Mesenchymal stem cell (in vitro differentiated cells and primary cell): ENCODE measurements around the gene SEC61G.

ENCODE experiments used
- DNase-seq: peaks from one replicate; pipeline ENCODE4 v3.0.0-alpha.2; 2013
- H2AFZ ChIP-seq: one replicate; pipeline ENCODE4 v1.6.1; 2013; ENCODE audit warnings: low read depth, mild to moderate bottlenecking, control low read depth, inconsistent platforms, low read length, moderate library complexity
- H2AK5ac ChIP-seq: 2 replicates; pipeline ENCODE4 v1.6.1; 2013; ENCODE audit warnings: low read length, moderate library complexity, mild to moderate bottlenecking, inconsistent platforms; ENCODE audit not compliant: severe bottlenecking
- H2BK120ac ChIP-seq: one replicate; pipeline ENCODE4 v1.6.1; 2013; ENCODE audit warnings: low read depth, mild to moderate bottlenecking, inconsistent platforms, low read length, moderate library complexity
- H2BK12ac ChIP-seq, 2 experiments: one replicate each; pipeline ENCODE4 v1.6.1; 2013; ENCODE audit warnings: inconsistent platforms in 2 of 2, low read length in 2 of 2, mild to moderate bottlenecking in 2 of 2, moderate library complexity in 2 of 2, control low read depth in 1 of 2
- H2BK15ac ChIP-seq: one replicate; pipeline ENCODE4 v1.6.1; 2013; ENCODE audit warnings: mild to moderate bottlenecking, low read depth, inconsistent platforms; ENCODE audit not compliant: poor library complexity, severe bottlenecking
- H2BK5ac ChIP-seq: 2 replicates; pipeline ENCODE4 v1.6.1; 2013; ENCODE audit warnings: low read depth, mild to moderate bottlenecking, low read length, control low read depth, inconsistent platforms; ENCODE audit not compliant: poor library complexity, severe bottlenecking
- H3K14ac ChIP-seq, 2 experiments: one replicate each; pipeline ENCODE4 v1.6.1; 2013; ENCODE audit warnings: inconsistent platforms in 2 of 2, low read length in 2 of 2, control low read depth in 1 of 2, mild to moderate bottlenecking in 1 of 2, moderate library complexity in 1 of 2
- H3K18ac ChIP-seq, 2 experiments: one replicate each; pipeline ENCODE4 v1.6.1; 2013; ENCODE audit warnings: inconsistent platforms in 2 of 2, low read length in 2 of 2, control low read depth in 1 of 2, low read depth in 1 of 2, mild to moderate bottlenecking in 1 of 2
- H3K23ac ChIP-seq, 2 experiments: one replicate each; pipeline ENCODE4 v1.6.1; 2013; ENCODE audit warnings: inconsistent platforms in 2 of 2, low read length in 2 of 2, mild to moderate bottlenecking in 2 of 2, moderate library complexity in 2 of 2, control low read depth in 1 of 2
- H3K27ac ChIP-seq: 2 replicates; pipeline ENCODE4 v1.5.1; 2013; ENCODE audit warnings: mild to moderate bottlenecking, moderate library complexity, low read length, control low read depth, inconsistent platforms; ENCODE audit not compliant: poor library complexity, severe bottlenecking
- H3K27me3 ChIP-seq, 2 experiments: 2 replicates each; pipeline versions ENCODE4 v1.6.1 to v1.7.0; 2013; ENCODE audit warnings: low read length in 2 of 2, mild to moderate bottlenecking in 2 of 2, moderate library complexity in 2 of 2, control low read depth in 1 of 2, inconsistent platforms in 1 of 2; ENCODE audit not compliant: control insufficient read depth in 1 of 2, insufficient read depth in 1 of 2
- H3K36me3 ChIP-seq, 2 experiments: 2 replicates each; pipeline versions ENCODE4 v1.6.1 to v1.7.0; 2013; ENCODE audit warnings: low read length in 2 of 2, control low read depth in 1 of 2, inconsistent platforms in 1 of 2, low read depth in 1 of 2, mild to moderate bottlenecking in 1 of 2; ENCODE audit not compliant: insufficient read depth in 2 of 2, control insufficient read depth in 1 of 2
- H3K4ac ChIP-seq, 2 experiments: one replicate each; pipeline ENCODE4 v1.6.1; 2013; ENCODE audit warnings: inconsistent platforms in 2 of 2, low read length in 2 of 2, mild to moderate bottlenecking in 2 of 2, moderate library complexity in 2 of 2, control low read depth in 1 of 2, low read depth in 1 of 2
- H3K4me1 ChIP-seq: 2 replicates; pipeline ENCODE4 v1.6.1; 2013; ENCODE audit warnings: low read depth, low read length, control low read depth; ENCODE audit not compliant: control insufficient read depth, insufficient read depth
- H3K4me2 ChIP-seq: 2 replicates; pipeline ENCODE4 v1.6.1; 2013; ENCODE audit warnings: low read length, mild to moderate bottlenecking, inconsistent platforms; ENCODE audit not compliant: poor library complexity, severe bottlenecking
- H3K4me3 ChIP-seq, 2 experiments: 2 replicates each; pipeline versions ENCODE4 v1.5.1 to v1.7.0; 2013; ENCODE audit warnings: low read length in 2 of 2, mild to moderate bottlenecking in 2 of 2, control low read depth in 1 of 2, low read depth in 1 of 2; ENCODE audit not compliant: insufficient read depth in 1 of 2
- H3K79me1 ChIP-seq: replicated peaks from 2 replicates; pipeline ENCODE4 v1.6.1; 2013; ENCODE audit warnings: mild to moderate bottlenecking, control low read depth, low read length, inconsistent platforms; ENCODE audit not compliant: poor library complexity, severe bottlenecking
- H3K9ac ChIP-seq: 2 replicates; pipeline ENCODE4 v1.7.0; 2013; ENCODE audit warnings: mild to moderate bottlenecking, low read length, moderate library complexity
- H3K9me3 ChIP-seq: 2 replicates; pipeline ENCODE4 v1.7.0; 2013; ENCODE audit warnings: mild to moderate bottlenecking, low read length; ENCODE audit not compliant: control insufficient read depth
- H4K8ac ChIP-seq: one replicate; pipeline ENCODE4 v1.6.1; 2013; ENCODE audit warnings: inconsistent platforms, mild to moderate bottlenecking, low read length, moderate library complexity
- H4K91ac ChIP-seq: one replicate; pipeline ENCODE4 v1.6.1; 2013; ENCODE audit warnings: mild to moderate bottlenecking, low read length, inconsistent platforms
- WGBS: methylation state at CpG from one replicate; pipeline ENCODE4 v1.1.7; 2013; ENCODE audit warnings: mixed read lengths; 5-methylcytosine and 5-hydroxymethylcytosine counted together

Gene SEC61G

DNA sequence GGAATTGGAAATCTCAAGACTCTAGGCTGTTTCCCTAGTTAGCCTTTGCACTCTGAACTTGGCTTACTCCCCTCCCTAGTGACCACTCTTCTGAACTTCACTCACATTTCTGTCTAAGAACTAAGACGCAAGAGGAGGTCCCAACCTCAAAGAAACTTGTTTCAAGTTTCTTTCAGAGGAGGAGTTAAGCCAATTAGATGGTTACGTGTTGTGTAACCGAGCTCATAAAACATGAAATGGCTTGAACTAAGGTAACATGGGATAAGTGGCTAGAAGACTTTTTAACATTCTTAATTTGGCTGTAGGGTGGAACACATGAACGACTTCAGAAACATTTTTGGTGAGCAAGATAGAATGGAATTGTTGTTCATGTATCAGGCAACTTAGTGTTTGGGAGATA, 39.5 kb upstream of the SEC61G start:
- no peak overlapping the region for H2AK5ac ChIP-seq
- H3K9me3 ChIP-seq, result no peaks in the 10 kb centered on the region
- no peak overlapping the region for H3K4me2 ChIP-seq
- DNase-seq, result no peak
- H3K4me3 ChIP-seq, result no peak overlapping the region
- H3K36me3 ChIP-seq, result no peaks in the 10 kb centered on the region
- no peak overlapping the region for H3K4ac ChIP-seq
- no peaks in the 10 kb centered on the region for H3K79me1 ChIP-seq
- WGBS, result 90% methylated on average over 4 of the region's 4 CpGs
- peaks cover 0 to 7% of the 10 kb centered on the region in 2 experiments for H3K27me3 ChIP-seq
- H3K23ac ChIP-seq, result no peak overlapping the region
- no peak overlapping the region for H2AFZ ChIP-seq
- H3K18ac ChIP-seq, result no peak overlapping the region
- no peak overlapping the region for H4K8ac ChIP-seq
- H2BK15ac ChIP-seq, result no peak overlapping the region
- H4K91ac ChIP-seq, result no peak overlapping the region
- peaks cover 2% of the 10 kb centered on the region for H3K4me1 ChIP-seq
- no peak overlapping the region for H3K9ac ChIP-seq
- no peak overlapping the region for H2BK5ac ChIP-seq
- H2BK120ac ChIP-seq, result no peak overlapping the region
- H3K27ac ChIP-seq, result no peak overlapping the region
- no peak overlapping the region for H2BK12ac ChIP-seq
- no peak overlapping the region for H3K14ac ChIP-seq

DNA sequence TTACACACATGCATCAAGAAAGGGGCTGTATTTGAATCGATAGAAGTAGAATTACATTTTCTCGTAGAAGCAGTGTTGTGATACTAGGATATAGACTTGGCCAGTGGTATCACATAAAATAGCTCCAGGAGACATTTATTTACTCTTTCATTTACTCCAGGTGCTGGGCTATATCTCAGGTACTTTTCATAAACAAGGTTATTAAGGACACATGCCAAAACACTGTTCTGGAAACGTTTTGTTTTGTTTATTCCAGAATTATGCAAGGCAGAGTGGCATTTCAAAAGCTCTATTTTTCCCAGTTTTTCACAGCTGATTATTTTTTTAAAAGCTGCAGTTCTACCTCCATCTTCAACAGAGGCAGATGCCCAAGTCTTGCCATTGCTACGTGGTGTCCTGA, 37.8 kb upstream of the SEC61G start:
- H3K9me3 ChIP-seq, result no peaks in the 10 kb centered on the region

DNA sequence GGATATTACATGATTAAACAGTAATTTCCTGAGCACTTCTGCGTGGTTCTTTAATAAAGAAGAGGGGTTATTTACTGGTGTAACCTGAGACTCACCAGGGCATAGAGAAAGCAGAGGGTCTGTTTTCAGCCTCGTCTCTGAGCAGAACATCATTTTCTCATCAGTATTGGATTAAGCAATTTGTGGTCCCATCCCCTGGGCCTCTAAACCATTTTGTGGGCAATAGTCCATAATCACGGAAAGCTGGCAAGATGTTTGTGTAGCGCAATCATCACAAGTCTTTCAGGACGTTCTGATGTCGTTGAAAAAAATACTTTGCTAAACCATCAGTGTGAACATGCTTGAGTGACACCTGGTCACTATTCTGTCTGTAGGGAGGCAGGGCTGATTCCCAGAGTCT, 37.1 kb upstream of the SEC61G start:
- DNase-seq, result no peak
- H3K27me3 ChIP-seq, result peaks cover 0 to 7% of the 10 kb centered on the region in 2 experiments
- no peaks in the 10 kb centered on the region for H3K36me3 ChIP-seq
- no peak overlapping the region for H2AK5ac ChIP-seq
- H3K79me1 ChIP-seq, result no peaks in the 10 kb centered on the region
- WGBS, result 81% methylated on average over 6 of the region's 6 CpGs
- H2BK120ac ChIP-seq, result no peak overlapping the region
- H3K9ac ChIP-seq, result no peak overlapping the region
- no peak overlapping the region for H3K4ac ChIP-seq
- no peaks in the 10 kb centered on the region for H3K9me3 ChIP-seq
- H3K18ac ChIP-seq, result no peak overlapping the region
- H2BK5ac ChIP-seq, result no peak overlapping the region
- no peak overlapping the region for H2BK15ac ChIP-seq
- no peak overlapping the region for H3K23ac ChIP-seq
- no peak overlapping the region for H2BK12ac ChIP-seq
- H3K4me2 ChIP-seq, result no peak overlapping the region
- no peak overlapping the region for H2AFZ ChIP-seq
- H3K4me1 ChIP-seq, result no peaks in the 10 kb centered on the region
- H3K4me3 ChIP-seq, result no peak overlapping the region
- no peak overlapping the region for H4K91ac ChIP-seq
- no peak overlapping the region for H3K14ac ChIP-seq
- H3K27ac ChIP-seq, result no peak overlapping the region
- no peak overlapping the region for H4K8ac ChIP-seq

More for the DNA sequence above, 37.8 kb upstream of the SEC61G start:
- Histone ChIP-seq H2AK5ac (no peak overlapping the region), H4K91ac (no peak overlapping the region), H2BK15ac (no peak overlapping the region), H3K4me1 (no peaks in the 10 kb centered on the region), H3K27ac (no peak overlapping the region), H3K4me2 (no peak overlapping the region), H3K18ac (no peak overlapping the region), H3K14ac (no peak overlapping the region), H3K27me3 (peaks cover 0 to 7% of the 10 kb centered on the region in 2 experiments), H3K23ac (no peak overlapping the region), H3K79me1 (no peaks in the 10 kb centered on the region), H3K36me3 (no peaks in the 10 kb centered on the region), H2BK120ac (no peak overlapping the region), H3K9ac (no peak overlapping the region), H2AFZ (no peak overlapping the region), H3K4me3 (no peak overlapping the region), H2BK5ac (no peak overlapping the region), H4K8ac (no peak overlapping the region), H2BK12ac (no peak overlapping the region), H3K4ac (no peak overlapping the region)
- DNase-seq, result no peak
- WGBS, result 58% methylated on average over 2 of the region's 4 CpGs

DNA sequence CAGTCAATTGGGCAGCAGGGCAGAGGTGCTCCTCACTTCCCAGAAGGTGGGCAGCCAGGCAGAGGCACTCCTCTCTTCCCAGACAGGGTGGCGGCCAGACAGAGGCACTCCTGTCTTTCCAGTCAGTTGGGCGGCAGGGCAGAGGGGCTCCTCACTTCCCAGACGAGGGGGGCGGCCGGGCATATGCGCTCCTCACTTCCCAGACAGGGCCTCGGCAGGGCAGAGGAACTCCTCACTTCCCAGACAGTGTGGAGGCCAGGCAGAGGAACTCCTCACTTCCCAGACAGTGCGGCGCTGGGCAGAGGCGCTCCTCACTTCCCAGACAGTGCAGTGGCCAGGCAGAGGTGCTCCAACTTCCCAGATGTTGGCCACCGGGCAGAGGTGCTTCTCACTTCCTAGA, 33.4 kb upstream of the SEC61G start:
- no peak overlapping the region for H3K4ac ChIP-seq
- H3K14ac ChIP-seq, result peak overlapping the region in 1 of 2 experiments; percentile 46
- H3K27ac ChIP-seq, result no peak overlapping the region
- H2BK12ac ChIP-seq, result no peak overlapping the region
- no peak overlapping the region for H4K91ac ChIP-seq
- H3K36me3 ChIP-seq, result no peaks in the 10 kb centered on the region
- H4K8ac ChIP-seq, result no peak overlapping the region
- no peak overlapping the region for H3K23ac ChIP-seq
- no peak overlapping the region for H2AK5ac ChIP-seq
- no peak overlapping the region for H3K9ac ChIP-seq
- H3K4me3 ChIP-seq, result no peak overlapping the region
- no peak overlapping the region for H2AFZ ChIP-seq
- H2BK120ac ChIP-seq, result no peak overlapping the region
- peaks cover 3% of the 10 kb centered on the region for H3K4me1 ChIP-seq
- no peak overlapping the region for H3K18ac ChIP-seq
- 58% methylated on average over 11 of the region's 11 CpGs for whole genome bisulfite sequencing
- no peak overlapping the region for H3K4me2 ChIP-seq
- H2BK15ac ChIP-seq, result no peak overlapping the region
- no peaks in the 10 kb centered on the region for H3K9me3 ChIP-seq
- no peak overlapping the region for H2BK5ac ChIP-seq
- no peaks in the 10 kb centered on the region for H3K79me1 ChIP-seq
- no peaks in the 10 kb centered on the region for H3K27me3 ChIP-seq
- no peak for DNase-seq
